Psoas muscle (tissue), 8 donors: ENCODE data around the gene HCN4. TPM values are rescaled to one million over a fixed set of nuclear protein-coding genes. Genes with fewer than 3 reads are reported as not detected.

Experiments used
- ATAC-seq, 4 donors: fragments of 200-7000 bp; cut with Tn5 transposase; one replicate each; pipeline ENCODE4 v1.9.1; 2020; ENCODE audit warnings: moderate library complexity in 3 of 4, mild to moderate bottlenecking in 2 of 4
- DNase-seq, 2 donors: peaks; one replicate each; pipeline ENCODE4 v3.0.0-alpha.2; 2020
- H3K27ac ChIP-seq: fragments of 200-600 bp; one replicate; pipeline ENCODE4 v1.8.0; 2022
- H3K27me3 ChIP-seq, 3 donors: fragments of 200-600 bp in 1 of 3; one replicate each; pipeline versions ENCODE4 v1.6.1 to v1.8.0; 2013 to 2022; ENCODE audit warnings: low read length in 2 of 3, mild to moderate bottlenecking in 2 of 3, moderate library complexity in 1 of 3; ENCODE audit not compliant: insufficient read depth in 3 of 3
- H3K36me3 ChIP-seq, 2 donors: fragments of 200-600 bp in 1 of 2; one replicate each; pipeline versions ENCODE4 v1.6.1 to v1.8.0; 2013 to 2022; ENCODE audit warnings: low read depth in 1 of 2, mild to moderate bottlenecking in 1 of 2, moderate library complexity in 1 of 2; ENCODE audit not compliant: insufficient read depth in 1 of 2
- H3K4me1 ChIP-seq: fragments of 200-600 bp; one replicate; pipeline ENCODE4 v1.8.0; 2022
- H3K4me3 ChIP-seq: fragments of 200-600 bp; one replicate; pipeline ENCODE4 v1.8.0; 2022; ENCODE audit warnings: mild to moderate bottlenecking
- H3K9me3 ChIP-seq: fragments of 200-600 bp; one replicate; pipeline ENCODE4 v1.8.0; 2022
- CTCF ChIP-seq: fragments of 200-600 bp; IDR thresholded peaks from one replicate; pipeline ENCODE4 v1.8.0; 2022; ENCODE audit warnings: antibody characterized with exemption
- WGBS, 3 donors: extraction: QIAGEN DNeasy Blood & Tissue Kit; methylation state at CpG; one replicate each; pipeline versions ENCODE4 v1.1.6 to v1.1.7; 2013; 5-methylcytosine and 5-hydroxymethylcytosine counted together
- intact Hi-C, 2 donors: fragments of 100-400 bp; cut with DNase I; formaldehyde crosslinking; loops; one replicate each; pipeline versions ENCODE4 v1.11.0 to v1.14.2; 2022
- polyA plus RNA-seq, 3 donors: library from polyadenylated mRNA; stranded (reverse); fragments of 200-250 nt; gene quantifications; one replicate each; pipeline ENCODE4 v1.2.3, GENCODE V29; 2013
- total RNA-seq, 4 donors: library from RNA; stranded (reverse); fragmentation: NEBNext Ultra II Directional in 2 of 4; extraction: Animal tissue kit (Norgen Biotek cat#: 25700) in 2 of 4; gene quantifications; one replicate each; pipeline versions ENCODE4 v1.2.1 to v1.2.4, GENCODE V29; 2021 to 2023
- donor health status: healthy with polysubstance abuse.
- donor health status: DM: no; HTN: no; CAD: no; lungs with moderate emphysema.
- donor health status: Bipolar disorder and iron deficiency.
- donor health status: healthy.
- donor health status: DM: yes; HTN: yes; CAD: no.
- donor health status: DM: no; HTN: no; CAD: no.
- donor health status: DM: no; HTN: no; CAD: no.
- donor health status: DM: yes; HTN: yes; CAD: no.

HCN4 gene
- total and polyA plus RNA-seq, 7 donors = not detected

DNA sequence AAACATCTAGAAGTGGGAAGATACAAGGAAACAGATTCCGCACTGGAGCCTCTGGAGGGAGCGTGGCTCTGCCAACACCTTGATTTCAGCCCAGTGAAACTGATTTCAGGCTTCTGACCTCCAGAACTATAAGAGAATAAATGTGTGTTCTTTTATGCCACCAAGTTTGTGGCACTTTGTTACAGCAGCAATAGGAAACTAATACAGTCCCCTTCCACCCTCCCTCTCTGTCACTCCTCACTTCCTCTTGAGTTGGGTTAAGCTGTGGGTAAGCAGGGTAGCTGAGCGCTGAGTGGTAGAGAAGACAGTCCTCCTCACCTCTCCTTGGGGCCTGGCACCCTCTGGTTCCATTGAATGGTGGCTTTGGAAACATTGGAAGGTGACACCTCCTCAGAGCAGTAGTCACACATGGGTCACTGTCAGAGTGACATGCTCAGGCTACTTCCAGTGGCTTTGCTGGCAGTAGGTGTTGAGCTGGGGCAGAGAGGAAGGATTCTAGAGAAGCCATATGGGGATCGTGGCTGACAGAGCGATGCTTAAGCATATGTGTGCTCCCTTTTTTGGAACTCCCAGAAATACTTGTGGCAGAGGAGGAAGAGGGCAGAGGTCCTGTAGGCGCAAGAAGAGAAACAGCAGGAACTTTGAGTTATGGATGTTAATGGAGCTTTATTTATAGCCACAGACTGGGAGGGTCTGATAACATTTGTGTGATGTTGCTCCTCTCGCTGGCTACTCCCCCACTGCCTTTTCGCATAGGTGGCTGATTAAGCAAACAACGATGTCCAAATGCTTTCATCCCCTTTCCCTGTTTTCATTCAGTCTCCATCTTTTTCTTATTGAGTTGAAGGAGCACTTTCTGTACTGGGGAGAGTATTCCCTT is 14.8 kb upstream of the HCN4 start:
- Histone ChIP-seq H3K4me3 (no peak overlapping the region), H3K27me3 (peaks cover 0 to 54% (median 9%) of the 10 kb centered on the region in 3 donors), H3K27ac (no peak overlapping the region), H3K9me3 (no peaks in the 10 kb centered on the region), H3K4me1 (no peaks in the 10 kb centered on the region), H3K36me3 (no peaks in the 10 kb centered on the region)
- WGBS, 3 donors = 69 to 72% (median 71%) methylated on average over 9 of the region's 9 CpGs
- no peak for TF ChIP-seq CTCF
- intact Hi-C loops = no loop called here
- ATAC-seq (no peak), DNase-seq (no peak)

- no peak for DNase-seq
- H3K36me3 ChIP-seq = no peaks in the 10 kb centered on the region
- 71 to 73% (median 72%) methylated on average over 7 of the region's 7 CpGs for WGBS, 3 donors
- intact Hi-C loops = no loop called here
- no peak for ATAC-seq
- no peak overlapping the region for H3K27ac ChIP-seq
- no peaks in the 10 kb centered on the region for H3K9me3 ChIP-seq
- no peak for TF ChIP-seq CTCF
- peaks cover 0 to 51% (median 11%) of the 10 kb centered on the region in 3 donors for H3K27me3 ChIP-seq
- H3K4me1 ChIP-seq = no peaks in the 10 kb centered on the region
- no peak overlapping the region for H3K4me3 ChIP-seq
Observed at GRCh38 chr15:73382115-73382514, 13.4 kb upstream of the HCN4 start.

DNA sequence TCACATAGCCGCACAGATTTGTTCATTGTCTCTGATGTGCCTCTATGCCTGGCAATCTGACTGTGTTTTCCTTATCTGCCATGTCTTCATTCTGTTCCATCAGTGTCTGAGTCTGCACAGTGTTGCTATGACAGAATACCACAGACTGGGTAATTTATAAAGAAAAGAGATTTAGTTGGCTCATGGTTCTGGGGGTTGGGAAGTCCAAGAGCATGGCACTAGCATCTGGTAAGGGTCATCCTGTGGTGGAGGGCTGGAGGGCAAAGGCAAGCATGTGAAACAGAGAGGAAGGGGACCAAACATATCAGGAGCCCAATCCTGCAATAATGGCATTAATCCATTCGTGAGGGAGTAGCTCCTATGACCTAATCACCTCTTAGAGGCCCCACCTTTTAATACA is 11.9 kb upstream of the HCN4 start:
- 64 to 74% (median 72%) methylated on average over 2 of the region's 2 CpGs for WGBS, 3 donors
- no peaks in the 10 kb centered on the region for H3K9me3 ChIP-seq
- intact Hi-C loops = no loop called here

DNA sequence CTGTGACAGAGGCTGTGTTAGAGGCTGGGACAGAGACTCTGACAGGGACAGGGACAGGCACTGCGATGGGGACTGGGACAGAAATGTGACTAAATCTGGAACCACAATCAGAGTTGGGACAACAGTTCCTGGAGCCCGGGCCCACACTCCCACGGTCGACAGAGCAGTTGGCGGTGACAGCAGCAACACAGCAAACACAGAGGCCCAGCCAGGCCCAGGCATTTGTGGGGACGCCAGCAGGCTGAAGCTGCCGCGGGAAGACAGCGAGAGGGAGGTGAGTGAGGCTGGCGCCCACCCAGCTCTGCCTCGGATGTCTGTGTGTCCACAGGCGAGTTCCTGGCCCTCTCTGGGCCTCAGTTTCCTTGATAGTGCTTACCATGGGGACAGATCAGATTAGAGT is 9.3 kb upstream of the HCN4 start:
- peaks cover 0 to 43% (median 16%) of the 10 kb centered on the region in 3 donors for H3K27me3 ChIP-seq
- H3K36me3 ChIP-seq = no peaks in the 10 kb centered on the region
- H3K9me3 ChIP-seq = no peaks in the 10 kb centered on the region
- ATAC-seq = no peak
- WGBS, 3 donors = 48 to 57% (median 49%) methylated on average over 12 of the region's 12 CpGs
- no peaks in the 10 kb centered on the region for H3K4me1 ChIP-seq
- intact Hi-C loops = no loop called here
- DNase-seq = no peak
- no peak overlapping the region for H3K4me3 ChIP-seq
- no peak for TF ChIP-seq CTCF
- no peak overlapping the region for H3K27ac ChIP-seq

More for the DNA sequence above, 11.9 kb upstream of the HCN4 start:
- no peak for DNase-seq
- H3K4me3 ChIP-seq = no peak overlapping the region
- no peaks in the 10 kb centered on the region for H3K36me3 ChIP-seq
- TF ChIP-seq CTCF = no peak
- no peak for ATAC-seq
- H3K27ac ChIP-seq = no peak overlapping the region
- H3K4me1 ChIP-seq = no peaks in the 10 kb centered on the region
- peaks cover 0 to 44% (median 11%) of the 10 kb centered on the region in 3 donors for H3K27me3 ChIP-seq
